HepG2 (cell line): ENCODE measurements around the gene MTFR1L. TPM values are rescaled to one million over a fixed set of nuclear protein-coding genes. Genes with fewer than 3 reads are reported as not detected.

Source experiments
- ATAC-seq: fragments of 200-7000 bp; cut with Tn5 transposase; 3 replicates; pipeline ENCODE4 v1.9.1; 2020; ENCODE audit warnings: mild to moderate bottlenecking, moderate library complexity
- BruUV-seq: library from RNA; stranded (reverse); fragments of 400-500 nt; replicated peaks from 2 replicates; lab custom pipeline; 2021; lab: Mats Ljungman, UMichigan
- CTCF ChIA-PET: fragments of 300-600 bp; formaldehyde crosslinking; extraction: SDS; loops from one replicate; lab custom pipeline; 2021; ENCODE audit warnings: low total read pairs, inconsistent platforms, low intra/inter-chr PET ratio; lab: Yijun Ruan, JAX
- POLR2A ChIA-PET: fragments of 350-600 bp; sonication (Branson Sonifier 250); formaldehyde crosslinking; loops from one replicate; lab custom pipeline; 2020; ENCODE audit warnings: antibody characterized with exemption, inconsistent platforms; lab: Yijun Ruan, JAX
- DNase-seq: peaks from one replicate; pipeline ENCODE4 v3.0.0-alpha.2; 2015; ENCODE audit warnings: low spot score
- FAIRE-seq: peaks from 3 replicates; lab custom pipeline; 2011; peaks lifted over from hg19 to GRCh38; lab: Jason Lieb, UNC
- H2AFZ ChIP-seq: one replicate; pipeline ENCODE4 v1.6.1; 2011; ENCODE audit warnings: low read length, inconsistent platforms
- H3K27ac ChIP-seq: fragments of 300-600 bp; 3 replicates; pipeline ENCODE4 v1.8.0; 2011; ENCODE audit warnings: mixed run types, mild to moderate bottlenecking, mixed read lengths, low read length, inconsistent platforms; ENCODE audit not compliant: insufficient read depth; ENCODE audit errors: extremely low read length
- H3K27me3 ChIP-seq, 2 experiments: fragments of 200-600 bp in 1 of 2; 2 replicates in 1 of 2; 3 replicates in 1 of 2; pipeline versions ENCODE4 v1.6.0 to v1.8.0; 2011; ENCODE audit warnings: low read length in 2 of 2, mild to moderate bottlenecking in 2 of 2, moderate library complexity in 2 of 2, inconsistent platforms in 1 of 2; ENCODE audit not compliant: insufficient read depth in 2 of 2, control insufficient read depth in 1 of 2
- H3K36me3 ChIP-seq, 2 experiments: fragments of 200-600 bp in 1 of 2; replicated peaks in 1 of 2; 2 replicates in 1 of 2; 3 replicates in 1 of 2; pipeline versions ENCODE4 v1.5.1 to v1.8.0; 2011; ENCODE audit warnings: low read length in 2 of 2, inconsistent platforms in 1 of 2; ENCODE audit not compliant: insufficient read depth in 2 of 2, control insufficient read depth in 1 of 2
- H3K4me1 ChIP-seq: 2 replicates; pipeline ENCODE4 v1.5.1; 2012; ENCODE audit warnings: low read length, inconsistent platforms; ENCODE audit not compliant: insufficient read depth
- H3K4me2 ChIP-seq: 2 replicates; pipeline ENCODE4 v1.6.0; 2011; ENCODE audit warnings: low read depth, low read length, inconsistent platforms
- H3K4me3 ChIP-seq, 3 experiments: fragments of 200-600 bp in 1 of 3; sonication (generic), shearing (Covaris generic) in 1 of 3; replicated peaks in 1 of 3; 2 replicates each; pipeline ENCODE4 v1.5.1; 2011 to 2016; ENCODE audit warnings: low read length in 3 of 3, inconsistent platforms in 2 of 3, low read depth in 2 of 3, mild to moderate bottlenecking in 2 of 3, control low read depth in 1 of 3, mixed read lengths in 1 of 3; ENCODE audit not compliant: insufficient read depth in 1 of 3
- H3K79me2 ChIP-seq: one replicate; pipeline ENCODE4 v1.6.1; 2011; ENCODE audit warnings: low read length, inconsistent platforms; ENCODE audit not compliant: insufficient read depth
- H3K9ac ChIP-seq: 2 replicates; pipeline ENCODE4 v1.6.0; 2011; ENCODE audit warnings: mild to moderate bottlenecking, low read depth, low read length, inconsistent platforms; ENCODE audit not compliant: insufficient read depth
- H3K9me3 ChIP-seq: 2 replicates; pipeline ENCODE4 v1.5.1; 2012; ENCODE audit warnings: mild to moderate bottlenecking, low read length
- H4K20me1 ChIP-seq: 2 replicates; pipeline ENCODE4 v1.6.0; 2011; ENCODE audit warnings: inconsistent platforms, mild to moderate bottlenecking, low read length, moderate library complexity; ENCODE audit not compliant: insufficient read depth
- FOSL1 ChIP-seq: sonication (generic); formaldehyde crosslinking; IDR thresholded peaks from 2 replicates; pipeline ENCODE4 v1.9.0; 2021; ENCODE audit warnings: missing genetic modification reagents, borderline replicate concordance
- FOXC1 ChIP-seq: sonication (generic); formaldehyde crosslinking; IDR thresholded peaks from 2 replicates; pipeline ENCODE4 v1.8.0; 2022; ENCODE audit warnings: mild to moderate bottlenecking, missing genetic modification reagents, borderline replicate concordance
- KDM1A ChIP-seq: IDR thresholded peaks from 2 replicates; pipeline ENCODE4 v1.6.1; 2016; ENCODE audit warnings: missing compliant biosample characterization
- MTA1 ChIP-seq: sonication (generic); formaldehyde crosslinking; IDR thresholded peaks from 2 replicates; pipeline ENCODE4 v1.4.0; 2020; ENCODE audit warnings: missing genetic modification reagents, mild to moderate bottlenecking, borderline replicate concordance
- POLR2G ChIP-seq: fragments of 200-400 bp; formaldehyde crosslinking; IDR thresholded peaks from 2 replicates; pipeline ENCODE4 v1.6.1; 2018; ENCODE audit warnings: mild to moderate bottlenecking, low read depth, low read length, moderate library complexity
- RXRA ChIP-seq: sonication (generic); formaldehyde crosslinking; IDR thresholded peaks from 2 replicates; pipeline ENCODE4 v1.5.1; 2020; ENCODE audit warnings: missing genetic modification reagents
- SALL2 ChIP-seq: sonication (generic); formaldehyde crosslinking; IDR thresholded peaks from 2 replicates; pipeline ENCODE4 v1.8.1; 2023; ENCODE audit warnings: mild to moderate bottlenecking, missing genetic modification reagents, inconsistent platforms
- SIX4 ChIP-seq: sonication (generic); formaldehyde crosslinking; IDR thresholded peaks from 2 replicates; pipeline ENCODE4 v1.4.0; 2020; ENCODE audit warnings: missing genetic modification reagents
- SOX5 ChIP-seq: IDR thresholded peaks from 2 replicates; pipeline ENCODE4 v1.6.1; 2016; ENCODE audit warnings: borderline replicate concordance
- SOX6 ChIP-seq, 2 experiments: fragments of 450-650 bp in 1 of 2; sonication (generic) in 1 of 2; formaldehyde crosslinking in 1 of 2; IDR thresholded peaks; 2 replicates each; pipeline versions ENCODE4 v1.4.0 to v1.6.1; 2017 to 2020; ENCODE audit warnings: antibody characterized with exemption in 1 of 2, mild to moderate bottlenecking in 1 of 2, missing genetic modification reagents in 1 of 2
- U2AF2 ChIP-seq: fragments of 200-400 bp; formaldehyde crosslinking; IDR thresholded peaks from 2 replicates; pipeline ENCODE4 v1.6.1; 2017; ENCODE audit warnings: low read depth, mild to moderate bottlenecking, low read length
- ZMYM3 ChIP-seq: sonication (generic); formaldehyde crosslinking; IDR thresholded peaks from 2 replicates; pipeline ENCODE4 v1.5.1; 2020; ENCODE audit warnings: mild to moderate bottlenecking, missing genetic modification reagents
- ZNF292 ChIP-seq: sonication (generic); formaldehyde crosslinking; IDR thresholded peaks from 2 replicates; pipeline ENCODE4 v1.8.1; 2022; ENCODE audit warnings: mild to moderate bottlenecking, low read depth, missing genetic modification reagents, borderline replicate concordance
- ZNF792 ChIP-seq: IDR thresholded peaks from 2 replicates; pipeline ENCODE4 v1.6.1; 2016
- WGBS: methylation state at CpG from one replicate; pipeline ENCODE4 v1.1.6; 2017; ENCODE audit warnings: low lambda C conversion rate; 5-methylcytosine and 5-hydroxymethylcytosine counted together
- in situ Hi-C: cut with HindIII; loops from 2 replicates; pipeline ENCODE4 v1.10.0; 2017; ENCODE audit warnings: low pct_unique_long_range_greater_than_20kb; ENCODE audit not compliant: extremely low pct_ligation_motif_present
- intact Hi-C: fragments of 100-400 bp; cut with micrococcal nuclease; formaldehyde crosslinking; loops from one replicate; pipeline ENCODE4 v1.10.0; 2022; ENCODE audit not compliant: unreplicated experiment
- polyA plus RNA-seq, 8 experiments: library from polyadenylated mRNA; depleted of rRNA in 3 of 8; stranded (reverse) in 7 of 8; unstranded in 1 of 8; fragments of >200 nt; fragmentation: Illumina TruSeq in 4 of 8; extraction: Trizol in 4 of 8; gene quantifications; 2 replicates each; pipeline versions ENCODE4 v1.2.1 to v1.2.3, GENCODE V29; 2011 to 2016; ENCODE audit warnings: low read depth in 4 of 8, missing spikeins in 1 of 8, mixed read lengths in 1 of 8; ENCODE audit not compliant: insufficient read depth in 1 of 8
- total RNA-seq, 5 experiments: library from RNA; depleted of rRNA; stranded (reverse); fragments of >200 nt; fragmentation: Illumina TruSeq; extraction: Trizol; gene quantifications; 2 replicates each; pipeline ENCODE4 v1.2.3, GENCODE V29; 2016; ENCODE audit warnings: low read depth in 1 of 5
- TF ChIP-seq, protein P1 (sequence below): sonication (generic); formaldehyde crosslinking; IDR thresholded peaks from 2 replicates; pipeline ENCODE4 v1.8.0; 2022; ENCODE audit warnings: mild to moderate bottlenecking, missing genetic modification reagents, borderline replicate concordance

Gene MTFR1L
- total and polyA plus RNA-seq, 2 of the 13 experiments (the other 11 are each of a cell fraction or from before 2014, with no cell fraction given): 38.0 to 55.7 TPM

DNA sequence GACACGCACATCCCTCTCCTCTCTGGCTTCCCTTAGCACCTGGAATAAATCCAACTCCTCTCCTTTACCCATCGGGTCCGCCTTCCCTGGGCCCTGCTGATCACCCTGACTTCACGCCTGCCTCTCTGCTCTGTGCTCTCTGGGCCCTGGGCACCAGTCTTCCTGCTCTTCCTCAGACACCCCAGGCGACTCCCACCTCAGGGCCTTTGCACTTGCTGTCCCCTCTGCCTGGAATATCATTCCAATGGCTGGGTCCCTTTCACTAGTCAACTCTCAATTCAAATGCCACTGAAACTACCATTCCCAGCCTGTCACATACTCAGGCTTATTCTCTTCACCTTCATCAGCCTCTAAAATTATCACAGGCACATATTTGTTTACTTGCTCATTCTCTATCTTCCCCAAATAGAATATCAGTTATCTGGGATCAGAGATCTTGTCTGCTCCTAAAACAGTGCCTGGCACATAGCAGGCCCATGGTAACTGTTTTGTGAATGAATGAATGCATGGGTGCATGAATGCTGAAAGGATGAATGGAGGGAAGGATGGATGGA lies 47.0 kb upstream of the MTFR1L start:
- Histone ChIP-seq H3K4me1 (peaks cover 63% of the 10 kb centered on the region), H3K4me3 (no peak overlapping the region; a peak in 1 of 6 replicates), H3K27me3 (peaks cover 7 to 28% of the 10 kb centered on the region in 2 experiments), H3K9me3 (no peaks in the 10 kb centered on the region), H3K36me3 (no peaks in the 10 kb centered on the region), H3K4me2 (peak overlapping the region; percentile 93), H3K9ac (no peak overlapping the region)
- no TSS peak for BruUV-seq
- no peak for FAIRE-seq
- CTCF ChIA-PET: interaction anchor here (1.1 kb wide), 1 partner anchor 24 kb away, joined by 3 read pairs; no protein-coding TSS in a partner anchor
- 18% methylated on average over 5 of the region's 5 CpGs for WGBS
- no peak for ATAC-seq
- intact Hi-C loops: loop anchor here (10.0 kb wide), 1 partner anchor 78 kb away; no protein-coding TSS in a partner anchor
- TF ChIP-seq ZMYM3 (CRISPR knock-in tag) (peak; percentile 73), SALL2 (CRISPR knock-in tag) (0 out of 2 replicates have a peak, but pooled peaks have one; percentile 43), KDM1A (CRISPR knock-in tag) (peak; percentile 75; the same call in 1 of the 2 replicates), U2AF2 (no peak)
- TF ChIP-seq, all 625 proteins: peak for 3
- POLR2A ChIA-PET: interaction anchor here (1.7 kb wide), 1 partner anchor 47 kb away, joined by 7 read pairs; the partner anchor contains the start of gene MTFR1L
- in situ Hi-C loops: no loop called here
- no peak for DNase-seq
- H3K27ac ChIP-seq: no peak overlapping the region
- no peaks in the 10 kb centered on the region for H3K79me2 ChIP-seq
- H2AFZ ChIP-seq: no peak overlapping the region
- no peaks in the 10 kb centered on the region for H4K20me1 ChIP-seq

DNA sequence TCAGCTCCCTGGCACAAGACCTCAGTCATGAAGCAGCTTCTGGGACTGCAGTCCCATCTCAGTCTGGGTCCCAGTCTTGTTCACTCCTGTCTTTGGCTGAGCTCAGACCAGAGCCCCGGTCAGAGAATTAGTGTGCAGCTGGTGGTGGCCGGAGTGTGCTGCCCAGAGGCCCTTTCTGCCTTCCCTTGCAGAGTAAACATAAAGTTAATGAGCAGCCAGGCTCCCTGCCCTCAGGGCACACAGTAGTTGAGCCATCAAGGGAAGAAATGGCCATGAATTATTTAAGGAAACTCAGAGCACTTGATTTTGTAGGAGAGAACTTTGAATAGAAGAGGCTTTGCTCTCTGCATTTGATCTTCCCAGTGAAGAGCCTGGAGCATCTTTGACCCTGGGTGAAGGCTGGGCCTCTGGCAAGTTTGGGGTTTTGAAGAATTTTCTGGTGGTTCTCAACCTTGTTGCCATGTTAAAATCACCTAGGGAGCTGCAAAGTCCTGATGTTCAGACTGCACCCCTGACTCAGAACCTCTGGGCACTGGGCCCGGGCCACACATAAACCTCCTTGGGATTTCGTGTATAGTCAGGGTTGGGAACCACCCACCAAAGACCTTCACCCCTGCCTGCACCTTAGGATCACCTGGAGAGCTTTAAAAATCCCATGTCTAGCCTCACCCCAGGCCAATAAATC lies 46.2 kb upstream of the MTFR1L start:
- H3K79me2 ChIP-seq: no peaks in the 10 kb centered on the region
- BruUV-seq: no TSS peak
- H3K4me1 ChIP-seq: peaks cover 63% of the 10 kb centered on the region
- WGBS: 0% methylated on average over 2 of the region's 4 CpGs
- H2AFZ ChIP-seq: no peak overlapping the region
- no peaks in the 10 kb centered on the region for H3K9me3 ChIP-seq
- no peaks in the 10 kb centered on the region for H4K20me1 ChIP-seq
- FAIRE-seq (peak; percentile 97), ATAC-seq (peak; percentile 93), DNase-seq (peak; percentile 70)
- POLR2A ChIA-PET: interaction anchor here (1.2 to 1.7 kb wide), 3 partner anchors 26 to 46 kb away, joined by 3 to 7 read pairs (median 4); partner anchors contain the start of gene MTFR1L
- intact Hi-C loops: loop anchor here (10.0 kb wide), 1 partner anchor 79 kb away; no protein-coding TSS in a partner anchor
- H3K4me3 ChIP-seq: peak overlapping the region in 2 of 3 experiments; percentile 7 to 40; a peak in 4 of 6 replicates
- in situ Hi-C loops: no loop called here
- H3K27ac ChIP-seq: peak overlapping the region; percentile 28
- H3K27me3 ChIP-seq: peaks cover 7 to 35% of the 10 kb centered on the region in 2 experiments
- CTCF ChIA-PET: interaction anchor here (1.1 kb wide), 1 partner anchor 23 kb away, joined by 3 read pairs; no protein-coding TSS in a partner anchor
- no peaks in the 10 kb centered on the region for H3K36me3 ChIP-seq
- peak overlapping the region; percentile 93 for H3K4me2 ChIP-seq
- no peak overlapping the region for H3K9ac ChIP-seq
- TF ChIP-seq MTA1 (CRISPR knock-in tag) (0 out of 2 replicates have a peak, but pooled peaks have one; percentile 46), ZMYM3 (CRISPR knock-in tag) (peak; percentile 32; the same call in 1 of the 2 replicates), FOSL1 (CRISPR knock-in tag) (no peak), FOXC1 (no peak), RXRA (CRISPR knock-in tag) (peak; percentile 14; the same call in 1 of the 2 replicates), SOX6 (IDR thresholded peaks at IDR 0.05) (no peak), SOX6 (CRISPR knock-in tag; IDR thresholded peaks at IDR 0.05) (no peak), ZNF792 (CRISPR knock-in tag) (no peak), SIX4 (0 out of 2 replicates have a peak, but pooled peaks have one; percentile 42), ZNF292 (CRISPR knock-in tag) (peak; percentile 43; the same call in 1 of the 2 replicates), POLR2G (peak; percentile 46; the same call in 1 of the 2 replicates), SOX5 (CRISPR knock-in tag) (peak; percentile 31; the same call in 1 of the 2 replicates)
- TF ChIP-seq, protein P1, sequence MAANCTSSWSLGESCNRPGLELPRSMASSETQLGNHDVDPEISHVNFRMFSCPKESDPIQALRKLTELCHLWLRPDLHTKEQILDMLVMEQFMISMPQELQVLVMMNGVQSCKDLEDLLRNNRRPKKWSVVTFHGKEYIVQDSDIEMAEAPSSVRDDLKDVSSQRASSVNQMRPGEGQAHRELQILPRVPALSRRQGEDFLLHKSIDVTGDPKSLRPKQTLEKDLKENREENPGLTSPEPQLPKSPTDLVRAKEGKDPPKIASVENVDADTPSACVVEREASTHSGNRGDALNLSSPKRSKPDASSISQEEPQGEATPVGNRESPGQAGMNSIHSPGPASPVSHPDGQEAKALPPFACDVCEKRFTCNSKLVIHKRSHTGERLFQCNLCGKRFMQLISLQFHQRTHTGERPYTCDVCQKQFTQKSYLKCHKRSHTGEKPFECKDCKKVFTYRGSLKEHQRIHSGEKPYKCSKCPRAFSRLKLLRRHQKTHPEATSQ (CRISPR knock-in tag): no peak
